DND-41 (cell line): ENCODE results near the gene NARF.

Experiments used
- ATAC-seq: fragments of 200-7000 bp; cut with Tn5 transposase; 3 replicates; pipeline ENCODE4 v1.9.1; 2021; ENCODE audit warnings: low read depth; ENCODE audit not compliant: insufficient read depth
- DNase-seq: peaks from one replicate; pipeline ENCODE4 v3.0.0-alpha.2; 2020
- H2AFZ ChIP-seq: 2 replicates; pipeline ENCODE4 v1.6.0; 2012; ENCODE audit warnings: low read depth, low read length
- H3K27ac ChIP-seq: 2 replicates; pipeline ENCODE4 v1.5.1; 2012; ENCODE audit warnings: low read length, inconsistent platforms
- H3K27me3 ChIP-seq: fragments of 200-600 bp; sonication (generic); 2 replicates; pipeline ENCODE4 v1.6.0; 2012; ENCODE audit warnings: low read length, mild to moderate bottlenecking, inconsistent platforms; ENCODE audit not compliant: insufficient read depth, poor library complexity
- H3K36me3 ChIP-seq: 2 replicates; pipeline ENCODE4 v1.5.1; 2012; ENCODE audit warnings: low read length, inconsistent platforms; ENCODE audit not compliant: insufficient read depth
- H3K4me1 ChIP-seq: 2 replicates; pipeline ENCODE4 v1.5.1; 2012; ENCODE audit warnings: mild to moderate bottlenecking, low read length; ENCODE audit not compliant: insufficient read depth
- H3K4me2 ChIP-seq: 2 replicates; pipeline ENCODE4 v1.6.0; 2012; ENCODE audit warnings: mild to moderate bottlenecking, moderate library complexity, low read length, inconsistent platforms; ENCODE audit not compliant: insufficient read depth
- H3K4me3 ChIP-seq, 2 experiments: fragments of 200-600 bp in 1 of 2; shearing (Covaris generic) in 1 of 2; 2 replicates each; pipeline ENCODE4 v1.5.1; 2012 to 2016; ENCODE audit warnings: inconsistent platforms in 2 of 2, low read length in 2 of 2, mild to moderate bottlenecking in 2 of 2, low read depth in 1 of 2, moderate library complexity in 1 of 2
- H3K79me2 ChIP-seq: 2 replicates; pipeline ENCODE4 v1.6.0; 2012; ENCODE audit warnings: low read length, inconsistent platforms; ENCODE audit not compliant: insufficient read depth
- H3K9ac ChIP-seq: 2 replicates; pipeline ENCODE4 v1.6.0; 2012; ENCODE audit warnings: low read depth, mild to moderate bottlenecking, inconsistent platforms, low read length, moderate library complexity
- H3K9me3 ChIP-seq: 2 replicates; pipeline ENCODE4 v1.5.1; 2012; ENCODE audit warnings: low read length, moderate library complexity, mild to moderate bottlenecking, inconsistent platforms; ENCODE audit not compliant: insufficient read depth, severe bottlenecking
- H4K20me1 ChIP-seq: 2 replicates; pipeline ENCODE4 v1.6.0; 2012; ENCODE audit warnings: low read length; ENCODE audit not compliant: insufficient read depth
- CTCF ChIP-seq: IDR thresholded peaks from 2 replicates; pipeline ENCODE4 v1.5.1; 2012; ENCODE audit warnings: borderline replicate concordance, low read length, moderate library complexity, mild to moderate bottlenecking; ENCODE audit not compliant: poor library complexity, severe bottlenecking; ENCODE audit errors: extremely low read depth
- EZH2 ChIP-seq: IDR thresholded peaks from 3 replicates; pipeline ENCODE4 v1.6.1; 2012; ENCODE audit warnings: borderline replicate concordance, low read depth, mild to moderate bottlenecking, moderate library complexity, low read length, inconsistent platforms; ENCODE audit not compliant: severe bottlenecking

Gene NARF

DNA sequence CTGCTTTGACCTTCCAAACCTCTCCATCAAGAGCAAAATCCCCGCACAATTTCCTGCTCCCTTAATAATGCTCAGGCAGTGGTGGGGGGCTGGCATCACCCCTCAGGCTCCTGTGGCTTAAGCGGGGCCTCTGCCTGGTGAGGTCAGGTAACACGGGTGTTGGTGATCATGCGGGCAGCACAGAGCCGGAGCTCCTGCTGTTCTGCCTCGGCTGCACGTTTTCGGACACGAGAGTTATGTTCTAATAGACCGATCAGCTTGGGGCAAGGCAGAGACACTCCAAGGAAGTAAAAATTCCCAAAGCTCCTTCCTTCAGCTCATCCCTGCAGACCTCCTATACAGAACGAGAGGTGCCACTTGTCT lies 6.0 kb downstream of the NARF start:
- Histone ChIP-seq H3K27me3 (no peaks in the 10 kb centered on the region), H3K4me1 (peaks cover 17% of the 10 kb centered on the region), H3K4me2 (no peak overlapping the region), H3K4me3 (no peak overlapping the region), H3K9me3 (no peaks in the 10 kb centered on the region), H3K27ac (no peak overlapping the region), H3K79me2 (peaks cover 38% of the 10 kb centered on the region), H4K20me1 (peaks cover 17% of the 10 kb centered on the region), H3K36me3 (peaks cover 96% of the 10 kb centered on the region), H3K9ac (no peak overlapping the region), H2AFZ (no peak overlapping the region)
- TF ChIP-seq EZH2 (no peak), CTCF (no peak)
- ATAC-seq (no peak), DNase-seq (no peak)

- Histone ChIP-seq H3K27me3 (no peaks in the 10 kb centered on the region), H3K4me3 (no peak overlapping the region), H3K9me3 (no peaks in the 10 kb centered on the region), H3K79me2 (peaks cover 37% of the 10 kb centered on the region), H2AFZ (no peak overlapping the region), H3K9ac (no peak overlapping the region), H3K4me1 (peaks cover 12% of the 10 kb centered on the region), H3K27ac (no peak overlapping the region), H3K4me2 (no peak overlapping the region), H3K36me3 (peaks cover 97% of the 10 kb centered on the region), H4K20me1 (peaks cover 14% of the 10 kb centered on the region)
- ATAC-seq (no peak), DNase-seq (no peak)
- TF ChIP-seq CTCF (no peak), EZH2 (no peak)
Observed at GRCh38 chr17:82465023-82465603, 6.6 kb downstream of the NARF start.

DNA sequence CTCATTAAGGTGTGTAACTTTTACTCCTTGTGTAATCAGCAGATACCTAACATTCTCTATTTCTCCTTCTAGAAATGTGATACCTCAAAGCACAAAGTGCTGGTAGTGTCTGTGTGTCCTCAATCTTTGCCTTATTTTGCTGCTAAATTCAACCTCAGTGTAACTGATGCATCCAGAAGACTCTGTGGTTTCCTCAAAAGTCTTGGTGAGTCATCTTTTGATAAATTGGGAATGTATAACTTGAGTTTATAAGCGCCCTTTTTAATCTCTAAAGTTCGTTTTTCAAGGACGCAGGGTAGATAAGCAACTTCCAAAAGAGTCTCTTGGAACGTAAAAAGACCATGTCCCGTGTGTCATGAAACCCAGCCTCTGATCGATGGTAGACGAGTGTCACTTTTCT lies 10.2 kb downstream of the NARF start:
- H4K20me1 ChIP-seq: no peaks in the 10 kb centered on the region

More for the DNA sequence above, 10.2 kb downstream of the NARF start:
- no peak overlapping the region for H3K27ac ChIP-seq
- H3K36me3 ChIP-seq: peaks cover 86% of the 10 kb centered on the region
- H3K4me1 ChIP-seq: no peaks in the 10 kb centered on the region
- ATAC-seq: no peak
- H3K79me2 ChIP-seq: peaks cover 17% of the 10 kb centered on the region
- no peak overlapping the region for H3K4me3 ChIP-seq
- no peak for DNase-seq
- no peak overlapping the region for H2AFZ ChIP-seq
- no peak overlapping the region for H3K4me2 ChIP-seq
- no peaks in the 10 kb centered on the region for H3K27me3 ChIP-seq
- TF ChIP-seq CTCF: no peak
- TF ChIP-seq EZH2: no peak
- no peak overlapping the region for H3K9ac ChIP-seq
- H3K9me3 ChIP-seq: no peaks in the 10 kb centered on the region
